Ishikawa (cell line): Measurements from ENCODE around the gene FAM98A.

Source experiments
- CEBPB ChIP-seq: IDR thresholded peaks from 2 replicates; pipeline ENCODE4 v1.6.1; 2012
- CREB1 ChIP-seq: IDR thresholded peaks from 2 replicates; pipeline ENCODE4 v1.6.1; 2012; ENCODE audit warnings: low read depth
- EGR1 ChIP-seq: IDR thresholded peaks from 2 replicates; pipeline ENCODE4 v1.6.1; 2012
- EP300 ChIP-seq: IDR thresholded peaks from 2 replicates; pipeline ENCODE4 v1.6.1; 2012; ENCODE audit warnings: borderline replicate concordance
- FOXM1 ChIP-seq: IDR thresholded peaks from 2 replicates; pipeline ENCODE4 v1.6.1; 2012; ENCODE audit warnings: low read depth, borderline replicate concordance
- MAX ChIP-seq: IDR thresholded peaks from 2 replicates; pipeline ENCODE4 v1.6.1; 2012
- NFIC ChIP-seq: IDR thresholded peaks from 2 replicates; pipeline ENCODE4 v1.6.1; 2012
- RAD21 ChIP-seq: IDR thresholded peaks from 2 replicates; pipeline ENCODE4 v1.6.1; 2012; ENCODE audit warnings: low read depth
- TAF1 ChIP-seq: IDR thresholded peaks from 2 replicates; pipeline ENCODE4 v1.6.1; 2012; ENCODE audit warnings: low read depth, mild to moderate bottlenecking
- TCF12 ChIP-seq: IDR thresholded peaks from 2 replicates; pipeline ENCODE4 v1.6.1; 2012; ENCODE audit warnings: low read depth
- TEAD4 ChIP-seq: IDR thresholded peaks from 2 replicates; pipeline ENCODE4 v1.6.1; 2012
- YY1 ChIP-seq: IDR thresholded peaks from 2 replicates; pipeline ENCODE4 v1.6.1; 2012; ENCODE audit warnings: low read depth
- ZBTB7A ChIP-seq: IDR thresholded peaks from 2 replicates; pipeline ENCODE4 v1.6.1; 2012; ENCODE audit warnings: low read depth
- TF ChIP-seq, protein P1 (sequence below): IDR thresholded peaks from 2 replicates; pipeline ENCODE4 v1.6.1; 2012; ENCODE audit warnings: low read depth, mild to moderate bottlenecking
- TF ChIP-seq, protein P2 (sequence below): IDR thresholded peaks from 2 replicates; pipeline ENCODE4 v1.6.1; 2012

Gene FAM98A

DNA sequence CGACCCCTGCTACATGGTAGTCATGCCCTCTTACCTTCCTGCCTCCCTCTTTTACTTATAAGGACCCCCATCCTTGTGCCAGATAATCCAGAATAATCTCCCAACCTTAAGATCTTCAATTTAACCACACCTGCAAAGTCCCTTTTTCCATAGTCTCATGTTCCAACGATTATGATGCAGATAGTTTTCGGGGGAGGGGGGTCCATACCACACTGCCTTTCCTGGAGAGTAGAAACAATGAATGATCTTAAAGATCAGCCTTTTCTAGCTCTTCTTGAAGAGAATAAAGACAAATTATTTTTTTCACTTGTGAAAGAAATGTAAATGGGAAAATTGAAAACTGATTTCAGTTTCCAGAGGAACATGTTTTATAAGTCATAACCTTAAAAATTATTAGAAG is 4.3 kb upstream of the FAM98A start:
- TF ChIP-seq YY1, result no peak
- no peak for TF ChIP-seq NFIC
- TF ChIP-seq RAD21, result no peak
- no peak for TF ChIP-seq CEBPB
- TF ChIP-seq MAX, result no peak
- TF ChIP-seq EGR1, result no peak
- no peak for TF ChIP-seq TCF12
- TF ChIP-seq EP300, result no peak

GRCh38 chr2:33602201-33602830 is 3.2 kb upstream of the FAM98A start:
- TF ChIP-seq MAX (no peak), RAD21 (no peak), YY1 (no peak), CEBPB (no peak), FOXM1 (no peak), TCF12 (no peak), TEAD4 (no peak), CREB1 (no peak), TAF1 (no peak), NFIC (no peak), EP300 (no peak), ZBTB7A (no peak), EGR1 (no peak)
- TF ChIP-seq, protein P1, sequence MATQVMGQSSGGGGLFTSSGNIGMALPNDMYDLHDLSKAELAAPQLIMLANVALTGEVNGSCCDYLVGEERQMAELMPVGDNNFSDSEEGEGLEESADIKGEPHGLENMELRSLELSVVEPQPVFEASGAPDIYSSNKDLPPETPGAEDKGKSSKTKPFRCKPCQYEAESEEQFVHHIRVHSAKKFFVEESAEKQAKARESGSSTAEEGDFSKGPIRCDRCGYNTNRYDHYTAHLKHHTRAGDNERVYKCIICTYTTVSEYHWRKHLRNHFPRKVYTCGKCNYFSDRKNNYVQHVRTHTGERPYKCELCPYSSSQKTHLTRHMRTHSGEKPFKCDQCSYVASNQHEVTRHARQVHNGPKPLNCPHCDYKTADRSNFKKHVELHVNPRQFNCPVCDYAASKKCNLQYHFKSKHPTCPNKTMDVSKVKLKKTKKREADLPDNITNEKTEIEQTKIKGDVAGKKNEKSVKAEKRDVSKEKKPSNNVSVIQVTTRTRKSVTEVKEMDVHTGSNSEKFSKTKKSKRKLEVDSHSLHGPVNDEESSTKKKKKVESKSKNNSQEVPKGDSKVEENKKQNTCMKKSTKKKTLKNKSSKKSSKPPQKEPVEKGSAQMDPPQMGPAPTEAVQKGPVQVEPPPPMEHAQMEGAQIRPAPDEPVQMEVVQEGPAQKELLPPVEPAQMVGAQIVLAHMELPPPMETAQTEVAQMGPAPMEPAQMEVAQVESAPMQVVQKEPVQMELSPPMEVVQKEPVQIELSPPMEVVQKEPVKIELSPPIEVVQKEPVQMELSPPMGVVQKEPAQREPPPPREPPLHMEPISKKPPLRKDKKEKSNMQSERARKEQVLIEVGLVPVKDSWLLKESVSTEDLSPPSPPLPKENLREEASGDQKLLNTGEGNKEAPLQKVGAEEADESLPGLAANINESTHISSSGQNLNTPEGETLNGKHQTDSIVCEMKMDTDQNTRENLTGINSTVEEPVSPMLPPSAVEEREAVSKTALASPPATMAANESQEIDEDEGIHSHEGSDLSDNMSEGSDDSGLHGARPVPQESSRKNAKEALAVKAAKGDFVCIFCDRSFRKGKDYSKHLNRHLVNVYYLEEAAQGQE, result no peak
- TF ChIP-seq, protein P2, sequence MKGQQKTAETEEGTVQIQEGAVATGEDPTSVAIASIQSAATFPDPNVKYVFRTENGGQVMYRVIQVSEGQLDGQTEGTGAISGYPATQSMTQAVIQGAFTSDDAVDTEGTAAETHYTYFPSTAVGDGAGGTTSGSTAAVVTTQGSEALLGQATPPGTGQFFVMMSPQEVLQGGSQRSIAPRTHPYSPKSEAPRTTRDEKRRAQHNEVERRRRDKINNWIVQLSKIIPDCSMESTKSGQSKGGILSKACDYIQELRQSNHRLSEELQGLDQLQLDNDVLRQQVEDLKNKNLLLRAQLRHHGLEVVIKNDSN, result no peak

DNA sequence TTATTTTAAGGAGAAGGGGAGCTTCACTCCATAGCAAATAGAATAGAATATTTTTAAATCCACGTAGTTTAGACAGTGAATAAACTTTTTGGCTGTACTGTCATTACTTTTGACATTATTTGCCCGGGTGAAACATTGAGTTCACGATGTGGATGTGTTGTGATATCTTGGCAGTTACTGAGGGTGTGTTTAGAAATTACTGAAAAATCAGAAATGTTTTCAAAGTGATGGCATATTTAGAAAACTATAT is 769 bp upstream of the FAM98A start:
- TF ChIP-seq RAD21 (no peak), FOXM1 (no peak), YY1 (no peak), NFIC (no peak), EGR1 (no peak), EP300 (no peak), MAX (no peak), CEBPB (no peak), CREB1 (no peak), TCF12 (no peak), TAF1 (no peak), ZBTB7A (no peak), TEAD4 (no peak)
- TF ChIP-seq, protein P2, result no peak
- TF ChIP-seq, protein P1, result no peak

DNA sequence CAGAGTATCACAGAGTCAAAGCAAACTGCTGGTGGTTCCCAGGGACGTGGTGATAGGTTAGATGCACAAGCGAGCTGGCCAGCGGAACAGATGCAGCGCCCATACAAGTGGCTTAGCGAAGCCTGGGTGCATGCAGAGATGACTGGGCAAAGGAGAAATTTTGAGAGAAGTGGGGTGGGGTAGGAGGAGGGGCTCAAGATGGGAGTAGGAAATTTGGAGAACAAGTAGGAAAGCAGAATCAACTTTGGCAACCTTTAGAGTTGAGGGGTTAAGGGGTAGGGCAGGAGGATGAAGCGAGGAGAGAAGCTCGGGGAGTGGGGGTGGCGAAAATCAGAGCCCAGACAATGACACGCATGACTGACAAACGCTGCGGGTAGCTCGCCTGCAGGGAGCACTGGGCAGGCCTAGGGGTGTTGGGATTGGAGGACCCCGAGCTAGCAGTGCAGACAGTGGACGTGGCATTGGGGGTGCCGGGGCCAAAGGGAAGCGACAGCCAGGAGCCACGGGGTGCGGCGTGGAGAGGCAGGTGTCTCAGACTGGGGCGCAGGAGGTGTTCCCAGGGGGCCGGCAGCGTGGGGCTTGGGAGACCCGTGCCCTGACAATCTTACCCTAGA is 431 bp downstream of the FAM98A start:
- 0 out of 2 replicates have a peak, but pooled peaks have one; percentile 34 for TF ChIP-seq MAX
- TF ChIP-seq RAD21, result no peak
- no peak for TF ChIP-seq TAF1

DNA sequence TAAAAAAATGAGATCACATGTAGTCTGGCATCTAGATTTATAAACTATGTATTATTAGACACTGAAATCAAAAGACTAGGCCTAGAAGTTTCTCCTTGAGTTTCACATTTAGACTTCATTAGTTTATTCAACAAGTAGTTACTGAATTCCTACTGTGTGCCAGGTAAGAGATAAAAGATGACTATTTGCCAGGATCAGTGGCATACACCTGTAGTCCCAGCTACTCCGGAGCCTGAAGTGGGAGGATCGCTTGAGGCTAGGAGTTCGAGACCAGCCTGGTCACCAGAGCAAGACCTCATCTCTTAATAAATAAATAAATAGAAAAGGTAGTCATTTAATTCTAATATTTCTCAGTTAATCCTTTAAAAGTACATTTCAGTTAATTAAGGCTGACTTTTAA is 2.1 kb downstream of the FAM98A start:
- TF ChIP-seq CREB1, result no peak
- TF ChIP-seq EGR1, result no peak
- TF ChIP-seq, protein P2, result no peak
- no peak for TF ChIP-seq CEBPB
- no peak for TF ChIP-seq YY1
- TF ChIP-seq MAX, result no peak
- no peak for TF ChIP-seq NFIC
- TF ChIP-seq RAD21, result no peak
